Measurements from ENCODE around the gene BNIP5.

Gene BNIP5

GRCh38 chr6:36362551-36363370 lies 26.1 kb upstream of the BNIP5 start:
- no peak overlapping the region for H3K4me3 ChIP-seq (ENCODE audit: low read depth, low read length)
- TF ChIP-seq POLR2A (IDR thresholded peaks at IDR 0.05; ENCODE audit: extremely low read depth, insufficient read length): no peak
- peak; percentile 86 for TF ChIP-seq MAX (IDR thresholded peaks at IDR 0.05; ENCODE audit: low read depth, low read length)
- peak; percentile 57 for TF ChIP-seq MYC (IDR thresholded peaks at IDR 0.05; ENCODE audit: low read depth, low read length)
- peak; percentile 87 for DNase-seq (ENCODE audit: low read depth)

GRCh38 chr6:36361071-36361470 lies 24.4 kb upstream of the BNIP5 start:
- TF ChIP-seq CTCF (IDR thresholded peaks at IDR 0.05; ENCODE audit: low read depth, low read length) (no peak), MYC (IDR thresholded peaks at IDR 0.05; ENCODE audit: low read depth, low read length) (no peak), POLR2A (IDR thresholded peaks at IDR 0.05; ENCODE audit: extremely low read depth, insufficient read length) (no peak), MAX (IDR thresholded peaks at IDR 0.05; ENCODE audit: low read depth, low read length) (no peak)
- DNase-seq (ENCODE audit: low read depth): no peak
- H3K4me3 ChIP-seq (ENCODE audit: low read depth, low read length): no peak overlapping the region

GRCh38 chr6:36360241-36361054 lies 23.8 kb upstream of the BNIP5 start:
- DNase-seq (ENCODE audit: low read depth): peak; percentile 92
- TF ChIP-seq CTCF (IDR thresholded peaks at IDR 0.05; ENCODE audit: low read depth, low read length) (peak; percentile 80), MAX (IDR thresholded peaks at IDR 0.05; ENCODE audit: low read depth, low read length) (no peak), POLR2A (IDR thresholded peaks at IDR 0.05; ENCODE audit: extremely low read depth, insufficient read length) (no peak), MYC (IDR thresholded peaks at IDR 0.05; ENCODE audit: low read depth, low read length) (no peak)
- H3K4me3 ChIP-seq (ENCODE audit: low read depth, low read length): peak overlapping the region; percentile 47

GRCh38 chr6:36358226-36358915 lies 21.7 kb upstream of the BNIP5 start:
- no peak overlapping the region for H3K4me3 ChIP-seq (ENCODE audit: low read depth, low read length)
- no peak for TF ChIP-seq POLR2A (IDR thresholded peaks at IDR 0.05; ENCODE audit: extremely low read depth, insufficient read length)
- no peak for TF ChIP-seq CTCF (IDR thresholded peaks at IDR 0.05; ENCODE audit: low read depth, low read length)
- TF ChIP-seq MAX (IDR thresholded peaks at IDR 0.05; ENCODE audit: low read depth, low read length): no peak
- no peak for TF ChIP-seq MYC (IDR thresholded peaks at IDR 0.05; ENCODE audit: low read depth, low read length)
- no peak for DNase-seq (ENCODE audit: low read depth)

- TF ChIP-seq MAX (IDR thresholded peaks at IDR 0.05; ENCODE audit: low read depth, low read length) (no peak), CTCF (IDR thresholded peaks at IDR 0.05; ENCODE audit: low read depth, low read length) (no peak), POLR2A (IDR thresholded peaks at IDR 0.05; ENCODE audit: extremely low read depth, insufficient read length) (no peak), MYC (IDR thresholded peaks at IDR 0.05; ENCODE audit: low read depth, low read length) (no peak)
- no peak for DNase-seq (ENCODE audit: low read depth)
- H3K4me3 ChIP-seq (ENCODE audit: low read depth, low read length): no peak overlapping the region
Observed at GRCh38 chr6:36357872-36358225, 21.2 kb upstream of the BNIP5 start.
